K562 (cell line): ENCODE data around the gene CREB3L2. TPM values are rescaled to one million over a fixed set of nuclear protein-coding genes. Genes with fewer than 3 reads are reported as not detected.

Experiments
- ADNP ChIP-seq: fragments of 200-800 bp; sonication (Bioruptor generic); IDR thresholded peaks from 2 replicates; pipeline ENCODE4 v1.6.1; 2016; ENCODE audit warnings: missing genetic modification characterization, missing compliant biosample characterization
- ARID1B ChIP-seq: fragments of 450-650 bp; IDR thresholded peaks from 2 replicates; pipeline ENCODE4 v1.6.1; 2016; ENCODE audit warnings: antibody characterized with exemption, mild to moderate bottlenecking, inconsistent platforms
- ATF3 ChIP-seq, 2 experiments: fragments of 450-650 bp in 1 of 2; sonication (generic) in 1 of 2; formaldehyde crosslinking in 1 of 2; IDR thresholded peaks in 1 of 2; conservative IDR thresholded peaks in 1 of 2; 2 replicates each; pipeline versions ENCODE4 v1.6.1 to v1.8.1; 2016 to 2023; ENCODE audit warnings: mild to moderate bottlenecking in 2 of 2, moderate library complexity in 2 of 2, inconsistent platforms in 1 of 2, missing genetic modification reagents in 1 of 2
- CTCF ChIP-seq, 3 experiments: IDR thresholded peaks in 2 of 3; conservative IDR thresholded peaks in 1 of 3; 2 replicates each; pipeline ENCODE4 v1.5.1; 2011 to 2012; ENCODE audit warnings: low read length in 3 of 3, mild to moderate bottlenecking in 3 of 3, control low read depth in 2 of 3, improper control_type of control experiment in 1 of 3, inconsistent platforms in 1 of 3, low read depth in 1 of 3, mixed read lengths in 1 of 3, moderate library complexity in 1 of 3; ENCODE audit not compliant: insufficient read depth in 2 of 3
- DEAF1 ChIP-seq: fragments of 450-650 bp; formaldehyde crosslinking; IDR thresholded peaks from 2 replicates; pipeline ENCODE4 v1.4.0; 2020; ENCODE audit warnings: mild to moderate bottlenecking, moderate library complexity
- DMBX1 ChIP-seq: fragments of 250-450 bp; sonication (Bioruptor Pico); IDR thresholded peaks from 2 replicates; pipeline ENCODE4 v1.8.0; 2022; ENCODE audit warnings: inconsistent platforms, mild to moderate bottlenecking, moderate library complexity, borderline replicate concordance
- E4F1 ChIP-seq: fragments of 250-450 bp; sonication (Bioruptor Pico); IDR thresholded peaks from 2 replicates; pipeline ENCODE4 v1.5.0; 2021; ENCODE audit warnings: mild to moderate bottlenecking, borderline replicate concordance
- HES1 ChIP-seq: fragments of 450-650 bp; IDR thresholded peaks from 2 replicates; pipeline ENCODE4 v1.6.1; 2016; ENCODE audit warnings: low read depth, mild to moderate bottlenecking, moderate library complexity
- HEY1 ChIP-seq: fragments of 250-450 bp; sonication (Bioruptor Pico); IDR thresholded peaks from 2 replicates; pipeline ENCODE4 v1.5.0; 2020; ENCODE audit warnings: mild to moderate bottlenecking, moderate library complexity, borderline replicate concordance
- NR1H2 ChIP-seq: sonication (generic); formaldehyde crosslinking; IDR thresholded peaks from 2 replicates; pipeline ENCODE4 v1.4.0; 2020; ENCODE audit warnings: mild to moderate bottlenecking, missing genetic modification reagents
- PTRF ChIP-seq: fragments of 450-650 bp; IDR thresholded peaks from 2 replicates; pipeline ENCODE4 v1.6.1; 2016; ENCODE audit warnings: mild to moderate bottlenecking, missing genetic modification characterization, missing compliant biosample characterization
- TOE1 ChIP-seq, 2 experiments: fragments of 450-650 bp in 1 of 2; sonication (generic) in 1 of 2; formaldehyde crosslinking in 1 of 2; IDR thresholded peaks; 2 replicates each; pipeline versions ENCODE4 v1.7.1 to v1.8.0; 2016 to 2022; ENCODE audit warnings: borderline replicate concordance in 2 of 2, mild to moderate bottlenecking in 2 of 2, antibody characterized with exemption in 1 of 2, inconsistent platforms in 1 of 2, low read depth in 1 of 2, missing genetic modification reagents in 1 of 2, moderate library complexity in 1 of 2
- XRCC5 ChIP-seq: fragments of 200-400 bp; formaldehyde crosslinking; IDR thresholded peaks from 2 replicates; pipeline ENCODE4 v1.6.1; 2017; ENCODE audit warnings: low read depth, mild to moderate bottlenecking, low read length
- ZBTB2 ChIP-seq: fragments of 450-650 bp; IDR thresholded peaks from 2 replicates; pipeline ENCODE4 v1.6.1; 2016; ENCODE audit warnings: antibody characterized with exemption
- ZNF511 ChIP-seq: sonication (generic); formaldehyde crosslinking; IDR thresholded peaks from 2 replicates; pipeline ENCODE4 v1.8.0; 2022; ENCODE audit warnings: mild to moderate bottlenecking, missing genetic modification reagents
- polyA plus RNA-seq, 8 experiments: library from polyadenylated mRNA; depleted of rRNA in 4 of 8; stranded (reverse) in 5 of 8; unstranded in 3 of 8; fragments of >200 nt; fragmentation: Nextera tagmentation in 2 of 8; fragmentation: Illumina TruSeq in 1 of 8; extraction: Ambion mirVana in 2 of 8; extraction: Trizol in 1 of 8; gene quantifications; 2 replicates each; pipeline versions ENCODE4 v1.2.1 to v1.2.3, GENCODE V29; 2011 to 2014; ENCODE audit warnings: inconsistent platforms in 1 of 8, missing spikeins in 1 of 8
- total RNA-seq, 7 experiments: library from RNA; depleted of rRNA in 6 of 7; stranded (reverse); fragments of >200 nt in 6 of 7; fragmentation: Illumina TruSeq in 2 of 7; extraction: Trizol in 2 of 7; gene quantifications; 2 replicates each; pipeline versions ENCODE4 v1.2.1 to v1.2.3, GENCODE V29; 2011 to 2021; ENCODE audit warnings: low replicate concordance in 1 of 7

Gene CREB3L2
- total and polyA plus RNA-seq, 9 of the 15 experiments (the other 6 are each of a cell fraction or from before 2014, with no cell fraction given) = 7.1 to 45.6 (median 15.8) TPM

- TF ChIP-seq ARID1B (0 out of 2 replicates have a peak, but pooled peaks have one; percentile 29), HEY1 (CRISPR knock-in tag) (peak; percentile 81; the same call in 1 of the 2 replicates), NR1H2 (CRISPR knock-in tag) (no peak), XRCC5 (peak; percentile 64), DMBX1 (CRISPR knock-in tag) (no peak), ZNF511 (CRISPR knock-in tag) (no peak), ZBTB2 (no peak), ADNP (tag) (peak; percentile 67; the same call in 1 of the 2 replicates), E4F1 (CRISPR knock-in tag) (no peak), TOE1 (IDR thresholded peaks at IDR 0.05; ENCODE audit: borderline replicate concordance) (no peak), TOE1 (CRISPR knock-in tag; IDR thresholded peaks at IDR 0.05; ENCODE audit: borderline replicate concordance, low read depth) (no peak), CTCF (IDR thresholded peaks at IDR 0.05 in 2 of 3, conservative IDR thresholded peaks at IDR 0.05 in 1 of 3; ENCODE audit: insufficient read depth in 2 of 3, low read depth in 1 of 3, low read length in 3 of 3) (peak; percentile 90 to 99 (median 99)), PTRF (tag) (no peak), ATF3 (IDR thresholded peaks at IDR 0.05) (peak; percentile 99), ATF3 (CRISPR knock-in tag; conservative IDR thresholded peaks at IDR 0.05) (no peak), HES1 (no peak), DEAF1 (peak; percentile 62)
Measured at GRCh38 chr7:138002096-138002827, 376 bp upstream of the CREB3L2 start (continued).
